WERI-Rb-1 (cell line): Measurements from ENCODE around the gene LRFN2.

Experiments
- DNase-seq: peaks from one replicate; pipeline ENCODE4 v3.0.0-alpha.2; 2020
- H3K27ac ChIP-seq: fragments of 250-450 bp; sonication (Bioruptor Pico); 2 replicates; pipeline ENCODE4 v1.5.1; 2020; ENCODE audit warnings: mild to moderate bottlenecking, moderate library complexity
- H3K27me3 ChIP-seq: fragments of 250-450 bp; sonication (Bioruptor Pico); 2 replicates; pipeline ENCODE4 v1.5.1; 2021; ENCODE audit warnings: mild to moderate bottlenecking, low read depth, moderate library complexity; ENCODE audit not compliant: insufficient read depth, severe bottlenecking
- H3K36me3 ChIP-seq: fragments of 250-450 bp; sonication (Bioruptor Pico); 2 replicates; pipeline ENCODE4 v1.5.1; 2020; ENCODE audit warnings: mild to moderate bottlenecking, moderate library complexity
- H3K4me3 ChIP-seq: 2 replicates; pipeline ENCODE4 v1.5.1; 2011; ENCODE audit warnings: low read depth, mild to moderate bottlenecking, control low read depth, low read length
- H3K9me3 ChIP-seq: fragments of 250-450 bp; sonication (Bioruptor Pico); 2 replicates; pipeline ENCODE4 v1.5.1; 2021; ENCODE audit warnings: mild to moderate bottlenecking, moderate library complexity; ENCODE audit not compliant: severe bottlenecking
- CTCF ChIP-seq: IDR thresholded peaks from 2 replicates; pipeline ENCODE4 v1.5.1; 2011; ENCODE audit warnings: low read depth, mild to moderate bottlenecking, control low read depth, inconsistent platforms, low read length

The LRFN2 gene

GRCh38 chr6:40460380-40460779 is 126.8 kb downstream of the LRFN2 start:
- DNase-seq: no peak

GRCh38 chr6:40457261-40457660 is 129.9 kb downstream of the LRFN2 start:
- no peak for DNase-seq
- TF ChIP-seq CTCF: no peak
- Histone ChIP-seq H3K36me3 (no peaks in the 10 kb centered on the region; the same call in 1 of the 2 replicates), H3K27me3 (no peaks in the 10 kb centered on the region), H3K9me3 (no peaks in the 10 kb centered on the region), H3K27ac (no peak overlapping the region; the same call in 1 of the 2 replicates), H3K4me3 (no peak overlapping the region)

More at GRCh38 chr6:40460380-40460779, 126.8 kb downstream of the LRFN2 start:
- no peak for TF ChIP-seq CTCF
- no peaks in the 10 kb centered on the region for H3K9me3 ChIP-seq
- no peak overlapping the region for H3K27ac ChIP-seq
- H3K27me3 ChIP-seq: no peaks in the 10 kb centered on the region
- no peaks in the 10 kb centered on the region; the same call in 1 of the 2 replicates for H3K36me3 ChIP-seq
- no peak overlapping the region for H3K4me3 ChIP-seq

GRCh38 chr6:40456390-40457013 is 130.7 kb downstream of the LRFN2 start:
- TF ChIP-seq CTCF: no peak
- DNase-seq: no peak
- Histone ChIP-seq H3K27me3 (no peaks in the 10 kb centered on the region), H3K36me3 (no peaks in the 10 kb centered on the region; the same call in 1 of the 2 replicates), H3K4me3 (no peak overlapping the region), H3K9me3 (no peaks in the 10 kb centered on the region), H3K27ac (peak overlapping the region; percentile 8; the same call in 1 of the 2 replicates)

- Histone ChIP-seq H3K36me3 (no peaks in the 10 kb centered on the region; the same call in 1 of the 2 replicates), H3K27me3 (no peaks in the 10 kb centered on the region), H3K27ac (peak overlapping the region; percentile 8; the same call in 1 of the 2 replicates), H3K9me3 (no peaks in the 10 kb centered on the region), H3K4me3 (no peak overlapping the region)
- no peak for DNase-seq
- no peak for TF ChIP-seq CTCF
Observed at GRCh38 chr6:40455686-40456389, 131.3 kb downstream of the LRFN2 start.

GRCh38 chr6:40450483-40450882 is 136.7 kb downstream of the LRFN2 start:
- Histone ChIP-seq H3K9me3 (no peaks in the 10 kb centered on the region), H3K27ac (no peak overlapping the region), H3K36me3 (no peaks in the 10 kb centered on the region; the same call in 1 of the 2 replicates), H3K4me3 (no peak overlapping the region), H3K27me3 (no peaks in the 10 kb centered on the region)
- no peak for DNase-seq
- no peak for TF ChIP-seq CTCF
